Activated naive CD8-positive, alpha-beta T cell treated with anti-CD3 and anti-CD28 coated beads, Interleukin-2, amount 50 U/mL, for 16 hours (primary cell): ENCODE results near the gene GLCE.
"Not testable (repeated sequence)": the region's sequence is repeated elsewhere in the genome, so short reads cannot be mapped to it uniquely, and the experiment has no call there.

Experiments
- DNase-seq: peaks from one replicate; pipeline ENCODE4 v3.0.0-alpha.2; 2020; ENCODE audit warnings: low read depth, low spot score

The GLCE gene

GRCh38 chr15:69298354-69298696 lies 137.9 kb downstream of the GLCE start:
- DNase-seq, result no peak

GRCh38 chr15:69298697-69299441 lies 138.4 kb downstream of the GLCE start, which contains the start of gene PAQR5:
TSS of gene PAQR5 (plus strand) at chr15:69298912. CDS start at chr15:69360081, 61,169 bp downstream.
- no peak for DNase-seq

- no peak for DNase-seq
Observed at GRCh38 chr15:69299451-69299886, 139.0 kb downstream of the GLCE start.

- DNase-seq, result no peak
Observed at GRCh38 chr15:69299943-69300588, 139.6 kb downstream of the GLCE start.

- not testable (repeated sequence) for DNase-seq
Observed at GRCh38 chr15:69301101-69301500, 140.7 kb downstream of the GLCE start.

GRCh38 chr15:69302087-69302486 lies 141.7 kb downstream of the GLCE start:
- DNase-seq, result not testable (repeated sequence)

GRCh38 chr15:69302929-69303328 lies 142.5 kb downstream of the GLCE start:
- no peak for DNase-seq

GRCh38 chr15:69303337-69304181 lies 143.1 kb downstream of the GLCE start:
- no peak for DNase-seq

- DNase-seq, result no peak
Observed at GRCh38 chr15:69304182-69304545, 143.7 kb downstream of the GLCE start.

GRCh38 chr15:69305204-69305931 lies 144.9 kb downstream of the GLCE start:
- no peak for DNase-seq

GRCh38 chr15:69305933-69306568 lies 145.6 kb downstream of the GLCE start:
- no peak for DNase-seq

- no peak for DNase-seq
Observed at GRCh38 chr15:69307939-69308338, 147.5 kb downstream of the GLCE start.

GRCh38 chr15:69308949-69309348 lies 148.5 kb downstream of the GLCE start:
- no peak for DNase-seq

- DNase-seq, result no peak
Observed at GRCh38 chr15:69311319-69311721, 150.9 kb downstream of the GLCE start.

GRCh38 chr15:69313432-69314000 lies 153.1 kb downstream of the GLCE start:
- DNase-seq, result no peak

- DNase-seq, result no peak
Observed at GRCh38 chr15:69314131-69314530, 153.7 kb downstream of the GLCE start.

GRCh38 chr15:69314736-69315135 lies 154.3 kb downstream of the GLCE start:
- DNase-seq, result no peak

GRCh38 chr15:69315402-69316110 lies 155.1 kb downstream of the GLCE start:
- no peak for DNase-seq

- no peak for DNase-seq
Observed at GRCh38 chr15:69316291-69316690, 155.9 kb downstream of the GLCE start.

- no peak for DNase-seq
Observed at GRCh38 chr15:69317392-69317841, 157.0 kb downstream of the GLCE start.
